ENCODE measurements around the gene CD36.

CD36 gene

GRCh38 chr7:80720146-80720545, 81.7 kb downstream of the CD36 start:
- Histone ChIP-seq H3K36me3 (replicated peaks; ENCODE audit: low read depth, low read length) (no peaks in the 10 kb centered on the region), H3K4me1 (ENCODE audit: low read length) (peaks cover 34% of the 10 kb centered on the region), H3K27me3 (ENCODE audit: low read depth, low read length) (no peaks in the 10 kb centered on the region), H3K4me3 (ENCODE audit: low read length) (no peak overlapping the region), H3K4me2 (ENCODE audit: low read length) (no peak overlapping the region), H4K20me1 (ENCODE audit: insufficient read depth, low read length) (no peaks in the 10 kb centered on the region), H3K27ac (ENCODE audit: low read length) (no peak overlapping the region), H3K9me3 (ENCODE audit: insufficient read depth, low read length) (no peaks in the 10 kb centered on the region), H2AFZ (ENCODE audit: low read depth, low read length) (no peak overlapping the region), H3K9ac (ENCODE audit: low read length) (no peak overlapping the region), H3K79me2 (ENCODE audit: low read length) (no peaks in the 10 kb centered on the region)
- TF ChIP-seq EZH2phosphoT487 (IDR thresholded peaks at IDR 0.05; ENCODE audit: low read depth) = no peak
- TF ChIP-seq, protein P1, sequence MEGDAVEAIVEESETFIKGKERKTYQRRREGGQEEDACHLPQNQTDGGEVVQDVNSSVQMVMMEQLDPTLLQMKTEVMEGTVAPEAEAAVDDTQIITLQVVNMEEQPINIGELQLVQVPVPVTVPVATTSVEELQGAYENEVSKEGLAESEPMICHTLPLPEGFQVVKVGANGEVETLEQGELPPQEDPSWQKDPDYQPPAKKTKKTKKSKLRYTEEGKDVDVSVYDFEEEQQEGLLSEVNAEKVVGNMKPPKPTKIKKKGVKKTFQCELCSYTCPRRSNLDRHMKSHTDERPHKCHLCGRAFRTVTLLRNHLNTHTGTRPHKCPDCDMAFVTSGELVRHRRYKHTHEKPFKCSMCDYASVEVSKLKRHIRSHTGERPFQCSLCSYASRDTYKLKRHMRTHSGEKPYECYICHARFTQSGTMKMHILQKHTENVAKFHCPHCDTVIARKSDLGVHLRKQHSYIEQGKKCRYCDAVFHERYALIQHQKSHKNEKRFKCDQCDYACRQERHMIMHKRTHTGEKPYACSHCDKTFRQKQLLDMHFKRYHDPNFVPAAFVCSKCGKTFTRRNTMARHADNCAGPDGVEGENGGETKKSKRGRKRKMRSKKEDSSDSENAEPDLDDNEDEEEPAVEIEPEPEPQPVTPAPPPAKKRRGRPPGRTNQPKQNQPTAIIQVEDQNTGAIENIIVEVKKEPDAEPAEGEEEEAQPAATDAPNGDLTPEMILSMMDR (IDR thresholded peaks at IDR 0.05; ENCODE audit: low read depth, low read length) = no peak

DNA sequence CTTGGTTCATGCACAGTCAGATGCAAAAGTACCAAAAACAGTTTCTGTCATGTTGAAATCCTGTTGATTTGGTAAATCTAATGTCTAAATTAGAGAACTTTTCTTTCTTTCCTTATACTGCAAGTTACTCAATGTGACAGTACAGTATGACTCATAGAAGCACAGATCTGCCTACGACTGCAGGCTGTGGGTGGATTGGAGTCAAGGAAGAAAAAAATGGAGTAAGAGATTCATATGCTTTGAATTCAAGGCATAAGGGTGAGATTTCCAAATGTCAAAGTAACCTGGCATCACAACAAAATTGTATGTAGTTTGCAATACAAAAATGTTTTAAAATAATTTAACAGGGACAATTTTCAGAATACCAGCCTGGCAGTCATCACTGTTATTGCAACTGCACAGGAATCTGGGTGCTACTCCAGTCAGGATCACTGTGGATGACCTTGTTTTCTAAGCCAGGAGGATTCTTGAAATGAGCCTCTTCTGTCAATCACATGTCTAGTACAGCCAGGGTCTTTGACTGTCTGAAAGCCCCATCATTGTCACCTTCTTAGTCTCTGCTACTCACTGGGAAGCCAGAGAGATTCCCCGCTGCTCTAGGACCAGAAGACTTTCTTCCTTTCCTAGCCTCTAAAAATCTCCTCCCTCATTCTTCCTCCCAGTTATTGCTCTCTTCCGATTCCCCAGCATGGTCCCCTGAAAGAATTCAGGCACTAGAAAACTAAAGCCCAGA, 83.6 kb downstream of the CD36 start:
- TF ChIP-seq, protein P1 (IDR thresholded peaks at IDR 0.05; ENCODE audit: low read depth, low read length) = no peak
- no peak for TF ChIP-seq EZH2phosphoT487 (IDR thresholded peaks at IDR 0.05; ENCODE audit: low read depth)
- H4K20me1 ChIP-seq (ENCODE audit: insufficient read depth, low read length) = no peaks in the 10 kb centered on the region
- H3K79me2 ChIP-seq (ENCODE audit: low read length) = no peaks in the 10 kb centered on the region
- H3K27me3 ChIP-seq (ENCODE audit: low read depth, low read length) = no peaks in the 10 kb centered on the region
- peak overlapping the region; percentile 7; the same call in 1 of the 2 replicates for H3K4me2 ChIP-seq (ENCODE audit: low read length)
- H3K27ac ChIP-seq (ENCODE audit: low read length) = no peak overlapping the region
- no peak overlapping the region for H3K9ac ChIP-seq (ENCODE audit: low read length)
- H3K9me3 ChIP-seq (ENCODE audit: insufficient read depth, low read length) = no peaks in the 10 kb centered on the region
- peaks cover 53% of the 10 kb centered on the region for H3K4me1 ChIP-seq (ENCODE audit: low read length)
- H2AFZ ChIP-seq (ENCODE audit: low read depth, low read length) = 0 out of 2 replicates have a peak overlapping the region, but pooled peaks have one; percentile 0
- H3K36me3 ChIP-seq (replicated peaks; ENCODE audit: low read depth, low read length) = no peaks in the 10 kb centered on the region
- no peak overlapping the region for H3K4me3 ChIP-seq (ENCODE audit: low read length)

GRCh38 chr7:80722616-80723195, 84.3 kb downstream of the CD36 start:
- Histone ChIP-seq H3K9me3 (ENCODE audit: insufficient read depth, low read length) (no peaks in the 10 kb centered on the region), H4K20me1 (ENCODE audit: insufficient read depth, low read length) (no peaks in the 10 kb centered on the region), H3K4me3 (ENCODE audit: low read length) (no peak overlapping the region), H3K27ac (ENCODE audit: low read length) (no peak overlapping the region), H3K27me3 (ENCODE audit: low read depth, low read length) (no peaks in the 10 kb centered on the region), H3K4me1 (ENCODE audit: low read length) (peaks cover 56% of the 10 kb centered on the region), H3K79me2 (ENCODE audit: low read length) (no peaks in the 10 kb centered on the region), H3K4me2 (ENCODE audit: low read length) (no peak overlapping the region; the same call in 1 of the 2 replicates), H3K9ac (ENCODE audit: low read length) (no peak overlapping the region), H2AFZ (ENCODE audit: low read depth, low read length) (0 out of 2 replicates have a peak overlapping the region, but pooled peaks have one; percentile 0), H3K36me3 (replicated peaks; ENCODE audit: low read depth, low read length) (no peaks in the 10 kb centered on the region)
- TF ChIP-seq EZH2phosphoT487 (IDR thresholded peaks at IDR 0.05; ENCODE audit: low read depth) = no peak
- TF ChIP-seq, protein P1 (IDR thresholded peaks at IDR 0.05; ENCODE audit: low read depth, low read length) = no peak

GRCh38 chr7:80724249-80724871, 85.9 kb downstream of the CD36 start:
- no peaks in the 10 kb centered on the region for H3K79me2 ChIP-seq (ENCODE audit: low read length)
- no peak overlapping the region for H3K4me3 ChIP-seq (ENCODE audit: low read length)
- no peaks in the 10 kb centered on the region for H3K36me3 ChIP-seq (replicated peaks; ENCODE audit: low read depth, low read length)
- peaks cover 56% of the 10 kb centered on the region for H3K4me1 ChIP-seq (ENCODE audit: low read length)
- H2AFZ ChIP-seq (ENCODE audit: low read depth, low read length) = no peak overlapping the region
- no peak overlapping the region for H3K9ac ChIP-seq (ENCODE audit: low read length)
- no peaks in the 10 kb centered on the region for H4K20me1 ChIP-seq (ENCODE audit: insufficient read depth, low read length)
- no peak overlapping the region for H3K27ac ChIP-seq (ENCODE audit: low read length)
- no peak for TF ChIP-seq EZH2phosphoT487 (IDR thresholded peaks at IDR 0.05; ENCODE audit: low read depth)
- TF ChIP-seq, protein P1 (IDR thresholded peaks at IDR 0.05; ENCODE audit: low read depth, low read length) = no peak
- H3K9me3 ChIP-seq (ENCODE audit: insufficient read depth, low read length) = no peaks in the 10 kb centered on the region
- no peak overlapping the region for H3K4me2 ChIP-seq (ENCODE audit: low read length)
- H3K27me3 ChIP-seq (ENCODE audit: low read depth, low read length) = no peaks in the 10 kb centered on the region
